Measurements from ENCODE around the gene SCN11A.

SCN11A gene

GRCh38 chr3:39051649-39052561 lies at the start of gene SCN11A, which contains the start of gene WDR48:
Gene SCN11A (minus strand): TSS chr3:39051944. CDS start chr3:38950362, 101,582 bp downstream.
Gene WDR48 (plus strand): TSS chr3:39052016. CDS start chr3:39052026, 10 bp downstream.
- no peak for TF ChIP-seq ZNF274 (IDR thresholded peaks at IDR 0.05; ENCODE audit: low read depth, low read length)
- H3K4me3 ChIP-seq (ENCODE audit: low read length), result peak within 1 kb of the TSS; percentile 85

- TF ChIP-seq ZNF274 (IDR thresholded peaks at IDR 0.05; ENCODE audit: low read depth, low read length), result no peak
- no peak overlapping the region for H3K4me3 ChIP-seq (ENCODE audit: low read length)
These were observed 49.4 kb upstream of the SCN11A start for GRCh38 chr3:39101022-39101689.

GRCh38 chr3:39100500-39100886 lies 48.7 kb upstream of the SCN11A start:
- H3K4me3 ChIP-seq (ENCODE audit: low read length), result no peak overlapping the region
- TF ChIP-seq ZNF274 (IDR thresholded peaks at IDR 0.05; ENCODE audit: low read depth, low read length), result no peak

- TF ChIP-seq ZNF274 (IDR thresholded peaks at IDR 0.05; ENCODE audit: low read depth, low read length), result no peak
- H3K4me3 ChIP-seq (ENCODE audit: low read length), result no peak overlapping the region
These were observed 48.2 kb upstream of the SCN11A start for GRCh38 chr3:39099738-39100499.

- no peak for TF ChIP-seq ZNF274 (IDR thresholded peaks at IDR 0.05; ENCODE audit: low read depth, low read length)
These were observed 47.5 kb upstream of the SCN11A start for GRCh38 chr3:39099242-39099641.

GRCh38 chr3:39098473-39099000 lies 46.8 kb upstream of the SCN11A start:
- no peak overlapping the region for H3K4me3 ChIP-seq (ENCODE audit: low read length)
- no peak for TF ChIP-seq ZNF274 (IDR thresholded peaks at IDR 0.05; ENCODE audit: low read depth, low read length)

More at GRCh38 chr3:39099242-39099641, 47.5 kb upstream of the SCN11A start:
- H3K4me3 ChIP-seq (ENCODE audit: low read length), result no peak overlapping the region

- no peak for TF ChIP-seq ZNF274 (IDR thresholded peaks at IDR 0.05; ENCODE audit: low read depth, low read length)
- no peak overlapping the region for H3K4me3 ChIP-seq (ENCODE audit: low read length)
These were observed 46.1 kb upstream of the SCN11A start for GRCh38 chr3:39097716-39098472.

GRCh38 chr3:39096775-39097174 lies 45.0 kb upstream of the SCN11A start:
- H3K4me3 ChIP-seq (ENCODE audit: low read length), result no peak overlapping the region
- TF ChIP-seq ZNF274 (IDR thresholded peaks at IDR 0.05; ENCODE audit: low read depth, low read length), result no peak

GRCh38 chr3:39095778-39096177 lies 44.0 kb upstream of the SCN11A start:
- no peak overlapping the region for H3K4me3 ChIP-seq (ENCODE audit: low read length)
- no peak for TF ChIP-seq ZNF274 (IDR thresholded peaks at IDR 0.05; ENCODE audit: low read depth, low read length)

- H3K4me3 ChIP-seq (ENCODE audit: low read length), result no peak overlapping the region
- no peak for TF ChIP-seq ZNF274 (IDR thresholded peaks at IDR 0.05; ENCODE audit: low read depth, low read length)
These were observed 43.3 kb upstream of the SCN11A start for GRCh38 chr3:39094851-39095677.

- H3K4me3 ChIP-seq (ENCODE audit: low read length), result no peak overlapping the region
- no peak for TF ChIP-seq ZNF274 (IDR thresholded peaks at IDR 0.05; ENCODE audit: low read depth, low read length)
These were observed 39.2 kb upstream of the SCN11A start for GRCh38 chr3:39090922-39091321.

GRCh38 chr3:39088889-39089288 lies 37.1 kb upstream of the SCN11A start:
- TF ChIP-seq ZNF274 (IDR thresholded peaks at IDR 0.05; ENCODE audit: low read depth, low read length), result no peak
- no peak overlapping the region for H3K4me3 ChIP-seq (ENCODE audit: low read length)
